A549 (cell line): Measurements from ENCODE around the gene SH3BGRL2. TPM values are rescaled to one million over a fixed set of nuclear protein-coding genes. Genes with fewer than 3 reads are reported as not detected.

Experiments
- ATAC-seq, 2 experiments: fragments of 200-7000 bp in 1 of 2; fragments of >200 bp in 1 of 2; cut with Nextera tagmentation in 1 of 2; cut with Tn5 transposase in 1 of 2; 3 replicates each; pipeline versions ENCODE4 v1.8.0 to v1.9.1; 2018 to 2020; ENCODE audit warnings: mild to moderate bottlenecking in 1 of 2, moderate library complexity in 1 of 2
- CTCF ChIA-PET: fragments of 300-600 bp; sonication (Branson Sonifier 250); formaldehyde crosslinking; extraction: SDS; loops from one replicate; lab custom pipeline; 2021; ENCODE audit warnings: antibody characterized with exemption, inconsistent platforms; lab: Yijun Ruan, JAX
- POLR2A ChIA-PET: fragments of 350-600 bp; formaldehyde crosslinking; extraction: SDS; loops from one replicate; lab custom pipeline; 2021; ENCODE audit warnings: antibody characterized with exemption, inconsistent platforms; lab: Yijun Ruan, JAX
- DNase-seq, 2 experiments: peaks; one replicate each; pipeline versions ENCODE4 v3.0.0 to v3.0.0-alpha.2; 2011 to 2016; ENCODE audit warnings: low read depth in 1 of 2, low spot score in 1 of 2
- FAIRE-seq: peaks from 2 replicates; lab custom pipeline; 2011; peaks lifted over from hg19 to GRCh38; lab: Jason Lieb, UNC
- H3K27ac ChIP-seq, 2 experiments: fragments of >200 bp; sonication (Bioruptor Twin); formaldehyde crosslinking; 3 replicates each; pipeline ENCODE4 v1.5.1; 2016 to 2017
- H3K4me1 ChIP-seq: fragments of >200 bp; sonication (Bioruptor Twin); formaldehyde crosslinking; 3 replicates; pipeline ENCODE4 v1.6.1; 2016
- H3K4me2 ChIP-seq: fragments of >200 bp; sonication (Bioruptor Twin); formaldehyde crosslinking; 3 replicates; pipeline ENCODE4 v1.6.1; 2016
- H3K4me3 ChIP-seq: fragments of >200 bp; sonication (Bioruptor Twin); formaldehyde crosslinking; 3 replicates; pipeline ENCODE4 v1.5.1; 2016
- H3K9me3 ChIP-seq: fragments of >200 bp; sonication (Bioruptor Twin); formaldehyde crosslinking; 3 replicates; pipeline ENCODE4 v1.6.1; 2016
- BCL3 ChIP-seq: fragments of >200 bp; sonication (Bioruptor Twin); formaldehyde crosslinking; IDR thresholded peaks from 3 replicates; pipeline ENCODE4 v1.6.1; 2016
- EHF ChIP-seq: fragments of 250-450 bp; sonication (Bioruptor Pico); IDR thresholded peaks from 2 replicates; pipeline ENCODE4 v1.5.0; 2020; ENCODE audit warnings: mild to moderate bottlenecking
- FOSB ChIP-seq: fragments of 250-450 bp; sonication (Bioruptor Pico); IDR thresholded peaks from 2 replicates; pipeline ENCODE4 v1.5.0; 2020; ENCODE audit warnings: mild to moderate bottlenecking, moderate library complexity
- FOSL2 ChIP-seq, 2 experiments: fragments of 450-650 bp in 1 of 2; fragments of >200 bp in 1 of 2; sonication (Bioruptor Twin) in 1 of 2; formaldehyde crosslinking; IDR thresholded peaks; 2 replicates each; pipeline versions ENCODE4 v1.5.0 to v1.6.1; 2016 to 2020; ENCODE audit warnings: mild to moderate bottlenecking in 1 of 2, moderate library complexity in 1 of 2
- HDAC2 ChIP-seq: fragments of 200-600 bp; sonication (generic); IDR thresholded peaks from 2 replicates; pipeline ENCODE4 v1.6.1; 2016
- HES2 ChIP-seq: fragments of >200 bp; sonication (Bioruptor Twin); formaldehyde crosslinking; IDR thresholded peaks from 2 replicates; pipeline ENCODE4 v1.6.1; 2016
- KDM1A ChIP-seq: fragments of 200-600 bp; sonication (generic); IDR thresholded peaks from 2 replicates; pipeline ENCODE4 v1.6.1; 2016; ENCODE audit warnings: low read depth, mild to moderate bottlenecking
- KDM5A ChIP-seq: fragments of 200-600 bp; sonication (generic); IDR thresholded peaks from 2 replicates; pipeline ENCODE4 v1.6.1; 2016; ENCODE audit warnings: antibody characterized with exemption, mild to moderate bottlenecking
- MAX ChIP-seq: IDR thresholded peaks from 2 replicates; pipeline ENCODE4 v1.6.1; 2012
- MAZ ChIP-seq: fragments of 150-350 bp; IDR thresholded peaks from 2 replicates; pipeline ENCODE4 v1.6.1; 2014; ENCODE audit warnings: antibody characterized with exemption, low read depth, low read length, borderline replicate concordance
- POLR2A ChIP-seq: IDR thresholded peaks from 2 replicates; pipeline ENCODE4 v1.6.1; 2012; ENCODE audit warnings: mild to moderate bottlenecking, low read length
- POLR2AphosphoS2 ChIP-seq: conservative IDR thresholded peaks from 2 replicates; pipeline ENCODE4 v1.6.1; 2012; ENCODE audit warnings: low read length, improper control_type of control experiment, inconsistent platforms
- RCOR1 ChIP-seq: fragments of 150-350 bp; IDR thresholded peaks from 2 replicates; pipeline ENCODE4 v1.6.1; 2014; ENCODE audit warnings: antibody characterized with exemption, low read length, low read depth
- ZC3H11A ChIP-seq: fragments of 450-650 bp; IDR thresholded peaks from 2 replicates; pipeline ENCODE4 v1.6.1; 2014; ENCODE audit warnings: antibody characterized with exemption, mild to moderate bottlenecking
- WGBS: methylation state at CpG from one replicate; pipeline ENCODE4 v1.1.6; 2017; ENCODE audit errors: missing lambda C conversion rate; 5-methylcytosine and 5-hydroxymethylcytosine counted together
- polyA plus RNA-seq, 4 experiments: library from polyadenylated mRNA; depleted of rRNA in 3 of 4; stranded (reverse); fragments of >200 nt; fragmentation: RNase III in 1 of 4; extraction: RNeasy Plus Mini Kit Qiagen cat#74134 plus additional on column Dnase treatment in 1 of 4; gene quantifications; 2 replicates in 3 of 4; 3 replicates in 1 of 4; pipeline ENCODE4 v1.2.3, GENCODE V29; 2011 to 2017
- TF ChIP-seq, protein P1 (sequence below): fragments of >200 bp; sonication (Bioruptor Twin); formaldehyde crosslinking; IDR thresholded peaks from 3 replicates; pipeline ENCODE4 v1.5.1; 2016
- TF ChIP-seq, protein P2 (sequence below): fragments of 150-350 bp; IDR thresholded peaks from 2 replicates; pipeline ENCODE4 v1.6.1; 2014; ENCODE audit warnings: low read depth, mild to moderate bottlenecking, low read length
- TF ChIP-seq, protein P3 (sequence below): fragments of 250-450 bp; sonication (Bioruptor Pico); IDR thresholded peaks from 2 replicates; pipeline ENCODE4 v1.5.0; 2021; ENCODE audit warnings: mild to moderate bottlenecking, moderate library complexity, borderline replicate concordance
- TF ChIP-seq, protein P4 (sequence below): fragments of 250-450 bp; sonication (Bioruptor Pico); IDR thresholded peaks from 2 replicates; pipeline ENCODE4 v1.5.0; 2020; ENCODE audit warnings: low read depth, mild to moderate bottlenecking, moderate library complexity

SH3BGRL2 gene
- polyA plus RNA-seq, 2 of the 4 experiments (the other 2 are of a cell fraction), result 0.48 to 1.9 TPM

DNA sequence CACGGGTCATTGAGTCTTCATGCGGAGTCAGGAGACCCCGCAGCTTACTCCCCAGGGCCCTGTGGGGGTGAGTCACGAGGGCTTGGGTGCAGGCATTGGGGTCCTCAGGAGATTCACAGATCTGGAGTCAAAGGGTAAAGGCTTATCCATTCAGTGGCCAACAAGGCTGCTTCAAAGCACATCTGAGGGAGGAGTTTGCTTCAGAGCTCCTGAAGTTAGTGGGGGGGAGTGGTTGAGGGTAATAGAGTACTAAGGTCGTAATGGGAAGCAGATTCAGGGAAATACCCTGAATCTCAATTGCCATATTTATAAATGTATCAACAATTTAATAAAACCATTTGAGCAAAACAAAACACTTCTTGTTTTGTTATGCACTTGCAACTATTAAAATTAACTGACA is 37.3 kb downstream of the SH3BGRL2 start:
- POLR2A ChIA-PET, result no interaction called here
- no peak for DNase-seq
- Histone ChIP-seq H3K4me3 (no peak overlapping the region), H3K27ac (no peak overlapping the region), H3K4me2 (no peak overlapping the region), H3K9me3 (no peaks in the 10 kb centered on the region), H3K4me1 (peaks cover 12% of the 10 kb centered on the region; the same call in 2 of the 3 replicates)
- 69% methylated on average over 5 of the region's 5 CpGs for WGBS
- CTCF ChIA-PET, result interaction anchor here (2.6 kb wide), 1 partner anchor 98 kb away, joined by 10 read pairs; no protein-coding TSS in a partner anchor
- FAIRE-seq, result no peak
- ATAC-seq, result no peak
- TF ChIP-seq MAZ (no peak), RCOR1 (no peak), KDM5A (no peak), KDM1A (no peak)
- TF ChIP-seq, protein P1, sequence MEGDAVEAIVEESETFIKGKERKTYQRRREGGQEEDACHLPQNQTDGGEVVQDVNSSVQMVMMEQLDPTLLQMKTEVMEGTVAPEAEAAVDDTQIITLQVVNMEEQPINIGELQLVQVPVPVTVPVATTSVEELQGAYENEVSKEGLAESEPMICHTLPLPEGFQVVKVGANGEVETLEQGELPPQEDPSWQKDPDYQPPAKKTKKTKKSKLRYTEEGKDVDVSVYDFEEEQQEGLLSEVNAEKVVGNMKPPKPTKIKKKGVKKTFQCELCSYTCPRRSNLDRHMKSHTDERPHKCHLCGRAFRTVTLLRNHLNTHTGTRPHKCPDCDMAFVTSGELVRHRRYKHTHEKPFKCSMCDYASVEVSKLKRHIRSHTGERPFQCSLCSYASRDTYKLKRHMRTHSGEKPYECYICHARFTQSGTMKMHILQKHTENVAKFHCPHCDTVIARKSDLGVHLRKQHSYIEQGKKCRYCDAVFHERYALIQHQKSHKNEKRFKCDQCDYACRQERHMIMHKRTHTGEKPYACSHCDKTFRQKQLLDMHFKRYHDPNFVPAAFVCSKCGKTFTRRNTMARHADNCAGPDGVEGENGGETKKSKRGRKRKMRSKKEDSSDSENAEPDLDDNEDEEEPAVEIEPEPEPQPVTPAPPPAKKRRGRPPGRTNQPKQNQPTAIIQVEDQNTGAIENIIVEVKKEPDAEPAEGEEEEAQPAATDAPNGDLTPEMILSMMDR, result no peak
- TF ChIP-seq, protein P2, sequence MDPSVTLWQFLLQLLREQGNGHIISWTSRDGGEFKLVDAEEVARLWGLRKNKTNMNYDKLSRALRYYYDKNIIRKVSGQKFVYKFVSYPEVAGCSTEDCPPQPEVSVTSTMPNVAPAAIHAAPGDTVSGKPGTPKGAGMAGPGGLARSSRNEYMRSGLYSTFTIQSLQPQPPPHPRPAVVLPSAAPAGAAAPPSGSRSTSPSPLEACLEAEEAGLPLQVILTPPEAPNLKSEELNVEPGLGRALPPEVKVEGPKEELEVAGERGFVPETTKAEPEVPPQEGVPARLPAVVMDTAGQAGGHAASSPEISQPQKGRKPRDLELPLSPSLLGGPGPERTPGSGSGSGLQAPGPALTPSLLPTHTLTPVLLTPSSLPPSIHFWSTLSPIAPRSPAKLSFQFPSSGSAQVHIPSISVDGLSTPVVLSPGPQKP, result no peak

- H3K27ac ChIP-seq, result no peak overlapping the region
- no peaks in the 10 kb centered on the region for H3K9me3 ChIP-seq
- ATAC-seq, result no peak
- DNase-seq, result no peak
- no peak for FAIRE-seq
- ChIA-PET CTCF (interaction anchor here (0.7 to 1.2 kb wide), 2 partner anchors 14 to 588 kb away, joined by 3 to 4 read pairs; no protein-coding TSS in a partner anchor), POLR2A (no interaction called here)
- H3K4me1 ChIP-seq, result peaks cover 12% of the 10 kb centered on the region; the same call in 2 of the 3 replicates
- no peak overlapping the region for H3K4me2 ChIP-seq
- 94% methylated on average over 1 of the region's 1 CpG for WGBS
- H3K4me3 ChIP-seq, result no peak overlapping the region
- no peak for TF ChIP-seq BCL3
- TF ChIP-seq FOSB (CRISPR knock-in tag), result no peak
- no peak for TF ChIP-seq MAX
- TF ChIP-seq ZC3H11A, result no peak
- TF ChIP-seq, protein P3, sequence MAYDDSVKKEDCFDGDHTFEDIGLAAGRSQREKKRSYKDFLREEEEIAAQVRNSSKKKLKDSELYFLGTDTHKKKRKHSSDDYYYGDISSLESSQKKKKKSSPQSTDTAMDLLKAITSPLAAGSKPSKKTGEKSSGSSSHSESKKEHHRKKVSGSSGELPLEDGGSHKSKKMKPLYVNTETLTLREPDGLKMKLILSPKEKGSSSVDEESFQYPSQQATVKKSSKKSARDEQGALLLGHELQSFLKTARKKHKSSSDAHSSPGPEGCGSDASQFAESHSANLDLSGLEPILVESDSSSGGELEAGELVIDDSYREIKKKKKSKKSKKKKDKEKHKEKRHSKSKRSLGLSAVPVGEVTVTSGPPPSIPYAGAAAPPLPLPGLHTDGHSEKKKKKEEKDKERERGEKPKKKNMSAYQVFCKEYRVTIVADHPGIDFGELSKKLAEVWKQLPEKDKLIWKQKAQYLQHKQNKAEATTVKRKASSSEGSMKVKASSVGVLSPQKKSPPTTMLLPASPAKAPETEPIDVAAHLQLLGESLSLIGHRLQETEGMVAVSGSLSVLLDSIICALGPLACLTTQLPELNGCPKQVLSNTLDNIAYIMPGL (CRISPR knock-in tag), result no peak
- no peak for TF ChIP-seq HES2
- TF ChIP-seq, protein P4, sequence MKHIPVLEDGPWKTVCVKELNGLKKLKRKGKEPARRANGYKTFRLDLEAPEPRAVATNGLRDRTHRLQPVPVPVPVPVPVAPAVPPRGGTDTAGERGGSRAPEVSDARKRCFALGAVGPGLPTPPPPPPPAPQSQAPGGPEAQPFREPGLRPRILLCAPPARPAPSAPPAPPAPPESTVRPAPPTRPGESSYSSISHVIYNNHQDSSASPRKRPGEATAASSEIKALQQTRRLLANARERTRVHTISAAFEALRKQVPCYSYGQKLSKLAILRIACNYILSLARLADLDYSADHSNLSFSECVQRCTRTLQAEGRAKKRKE (CRISPR knock-in tag), result no peak
- no peak for TF ChIP-seq POLR2A
- TF ChIP-seq, protein P2, result no peak
- no peak for TF ChIP-seq HDAC2
- no peak for TF ChIP-seq FOSL2 (IDR thresholded peaks at IDR 0.05)
- no peak for TF ChIP-seq FOSL2 (CRISPR knock-in tag; IDR thresholded peaks at IDR 0.05)
- TF ChIP-seq POLR2AphosphoS2, result no peak
- TF ChIP-seq EHF, result no peak
- TF ChIP-seq, all 56 proteins: peak for 0
Observed at GRCh38 chr6:79669766-79670165, 38.6 kb downstream of the SH3BGRL2 start.
